Left cardiac atrium (tissue), 4 donors: Measurements from ENCODE around the gene SH3TC1. TPM values are rescaled to one million over a fixed set of nuclear protein-coding genes. Genes with fewer than 3 reads are reported as not detected.
A peak's percentile ranks its signal among the peaks of the same experiment; 100 is the strongest.

Experiments used
- ATAC-seq, 2 donors: fragments of 200-7000 bp; cut with Tn5 transposase; one replicate each; pipeline ENCODE4 v1.9.1; 2020; ENCODE audit warnings: mild to moderate bottlenecking in 2 of 2, moderate library complexity in 2 of 2
- DNase-seq: peaks from one replicate; pipeline ENCODE4 v3.0.0-alpha.2; 2020
- intact Hi-C, 2 donors: fragments of 100-400 bp; cut with DNase I; formaldehyde crosslinking; loops; one replicate each; pipeline versions ENCODE4 v1.14.1 to v1.15.1; 2022 to 2023
- total RNA-seq, 2 donors: library from RNA; stranded (reverse); fragmentation: NEBNext Ultra II Directional; extraction: Animal tissue kit (Norgen Biotek cat#: 25700); gene quantifications; one replicate each; pipeline ENCODE4 v1.2.1, GENCODE V29; 2021
- donor health status: DM: no; HTN: yes; CAD: no.
- donor health status: DM: no; HTN: yes; CAD: no; lungs with severe emphysema.
- donor health status: DM: yes; HTN: yes; CAD: no.
- donor health status: Dilated cardiomyopathy.

Gene SH3TC1
- total RNA-seq, 2 donors from 2014 or later, result 11.7 to 30.9 TPM

GRCh38 chr4:8175686-8176085, 23.4 kb upstream of the SH3TC1 start:
- intact Hi-C loops, result loop anchor here (5.0 to 10.0 kb wide), 2 partner anchors 59 to 227 kb away; no protein-coding TSS in a partner anchor
- ATAC-seq (no peak), DNase-seq (no peak)

- intact Hi-C loops, result loop anchor here (5.0 to 10.0 kb wide), 2 partner anchors 58 to 226 kb away; no protein-coding TSS in a partner anchor
- DNase-seq (peak; percentile 54), ATAC-seq (peak; percentile 81 to 86)
Measured at GRCh38 chr4:8176547-8177399, 22.3 kb upstream of the SH3TC1 start.

DNA sequence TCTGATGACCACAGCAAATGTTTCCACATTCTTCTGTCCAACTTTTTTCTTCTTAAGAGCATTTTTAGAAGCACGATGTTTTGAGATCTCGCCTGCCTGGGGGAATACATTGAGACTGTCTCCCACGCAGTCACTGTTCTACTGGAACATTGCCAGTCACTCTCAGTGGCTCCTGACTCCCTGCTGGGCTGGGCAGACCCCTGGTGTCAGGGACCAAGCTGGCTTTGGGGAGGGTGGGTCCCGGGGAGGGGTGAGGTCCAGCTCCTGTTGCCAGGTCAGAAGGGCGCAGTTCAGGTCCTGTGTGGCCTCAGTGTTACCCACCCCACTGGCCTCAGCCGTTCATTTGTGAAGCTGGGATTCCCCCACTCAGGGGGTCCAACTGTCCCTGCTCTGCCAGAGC, 21.5 kb upstream of the SH3TC1 start:
- ATAC-seq, result no peak
- no peak for DNase-seq
- intact Hi-C loops, result loop anchor here (5.0 to 10.0 kb wide), 2 partner anchors 57 to 225 kb away; no protein-coding TSS in a partner anchor

GRCh38 chr4:8177956-8178355, 21.1 kb upstream of the SH3TC1 start:
- DNase-seq (no peak), ATAC-seq (no peak)
- intact Hi-C loops, result loop anchor here (5.0 to 10.0 kb wide), 2 partner anchors 57 to 224 kb away; no protein-coding TSS in a partner anchor

DNA sequence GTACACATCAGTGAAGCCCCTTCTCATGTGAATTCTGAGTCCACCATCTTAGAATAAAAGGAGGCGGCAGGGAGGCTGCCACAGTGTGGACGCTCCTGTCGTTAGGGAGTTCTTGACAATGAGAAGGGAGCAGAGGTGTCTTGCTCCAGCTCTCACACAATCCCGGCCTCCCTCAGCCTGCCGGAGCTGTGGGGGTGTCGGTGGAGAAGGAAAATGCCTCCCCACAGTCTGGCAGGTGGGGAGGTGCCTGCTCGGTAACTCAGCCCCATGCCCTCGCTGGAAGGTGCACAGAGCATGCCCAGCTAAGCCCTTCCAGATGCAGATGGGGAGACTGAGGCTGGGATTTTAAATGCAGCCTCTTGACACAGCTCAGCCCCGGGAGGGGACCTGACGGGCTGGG, 20.0 kb upstream of the SH3TC1 start:
- no peak for ATAC-seq
- no peak for DNase-seq
- intact Hi-C loops, result loop anchor here (5.0 to 10.0 kb wide), 2 partner anchors 56 to 223 kb away; no protein-coding TSS in a partner anchor

DNA sequence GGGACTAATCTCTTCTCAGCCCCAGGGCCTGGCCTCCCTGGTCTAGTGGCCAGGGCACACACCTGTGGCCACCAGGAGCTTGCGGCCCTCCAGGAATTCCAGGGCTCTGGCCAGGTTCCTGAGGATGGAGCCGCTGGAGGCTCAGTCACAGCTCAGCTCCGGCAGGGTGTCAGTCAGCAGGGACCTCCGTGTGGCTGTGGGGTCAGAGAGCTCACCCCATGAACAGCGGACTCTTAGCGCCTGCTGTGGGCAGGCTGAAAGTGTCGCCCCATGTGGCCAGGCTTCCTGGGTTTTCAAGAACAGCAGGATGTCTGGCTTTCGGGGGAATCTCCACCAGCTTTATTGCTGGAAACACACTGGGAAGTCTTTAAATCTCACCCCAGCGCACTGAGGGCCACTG, 19.3 kb upstream of the SH3TC1 start:
- DNase-seq, result no peak
- intact Hi-C loops, result loop anchor here (5.0 to 10.0 kb wide), 2 partner anchors 55 to 223 kb away; no protein-coding TSS in a partner anchor

GRCh38 chr4:8180310-8181093, 18.6 kb upstream of the SH3TC1 start:
- intact Hi-C loops, result no loop called here
- DNase-seq, result no peak
- ATAC-seq, result no peak

More for the DNA sequence above, 19.3 kb upstream of the SH3TC1 start:
- no peak for ATAC-seq

DNA sequence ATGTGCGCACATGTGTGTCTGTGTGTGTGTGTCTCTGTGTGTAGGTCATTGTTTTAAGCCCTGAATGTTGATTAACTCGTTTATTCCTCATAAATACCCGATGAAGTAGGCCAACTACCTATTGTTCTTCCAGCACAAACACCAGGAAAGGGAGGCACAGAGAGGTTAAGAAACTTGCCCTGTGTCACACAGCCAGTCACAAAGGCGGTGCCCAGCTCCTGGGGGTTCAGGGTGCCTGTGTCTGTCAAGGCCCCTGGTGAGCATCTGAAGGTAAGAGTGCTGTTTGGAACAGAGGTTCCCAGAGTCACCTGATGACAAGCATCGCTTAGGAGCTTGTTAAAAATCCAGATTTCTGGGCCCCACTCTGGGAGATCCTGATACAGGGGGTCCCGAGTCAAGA, 18.0 kb upstream of the SH3TC1 start:
- no peak for ATAC-seq
- intact Hi-C loops, result no loop called here
- no peak for DNase-seq

GRCh38 chr4:8181844-8182243, 17.2 kb upstream of the SH3TC1 start:
- peak; percentile 67 for DNase-seq
- intact Hi-C loops, result no loop called here
- ATAC-seq, result peak; percentile 56 to 63

DNA sequence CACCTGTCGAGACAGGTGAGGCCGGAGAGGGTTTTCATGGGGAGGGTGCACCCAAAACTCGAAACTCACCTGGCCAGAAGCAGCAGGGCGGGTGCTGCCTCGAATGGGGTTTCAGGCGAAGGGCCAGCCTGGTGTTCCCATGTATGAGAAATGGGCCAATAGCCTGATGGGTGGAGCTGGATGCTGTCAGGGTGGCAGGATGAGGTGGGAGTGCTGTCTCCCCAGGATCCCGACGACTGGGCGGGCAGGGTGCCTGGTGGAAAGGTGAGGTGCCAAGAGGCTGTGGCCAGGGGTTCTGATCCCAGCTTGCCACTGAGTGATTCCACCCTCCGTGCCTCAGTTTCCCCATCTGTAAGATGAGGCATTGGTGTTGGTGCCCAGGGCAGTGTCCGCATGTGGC, 16.8 kb upstream of the SH3TC1 start:
- ATAC-seq (peak in 1 of 2 donors; percentile 1), DNase-seq (no peak)
- intact Hi-C loops, result no loop called here

- ATAC-seq (peak; percentile 78 to 91), DNase-seq (peak; percentile 93)
- intact Hi-C loops, result no loop called here
Measured at GRCh38 chr4:8182858-8183725, 16.0 kb upstream of the SH3TC1 start.

DNA sequence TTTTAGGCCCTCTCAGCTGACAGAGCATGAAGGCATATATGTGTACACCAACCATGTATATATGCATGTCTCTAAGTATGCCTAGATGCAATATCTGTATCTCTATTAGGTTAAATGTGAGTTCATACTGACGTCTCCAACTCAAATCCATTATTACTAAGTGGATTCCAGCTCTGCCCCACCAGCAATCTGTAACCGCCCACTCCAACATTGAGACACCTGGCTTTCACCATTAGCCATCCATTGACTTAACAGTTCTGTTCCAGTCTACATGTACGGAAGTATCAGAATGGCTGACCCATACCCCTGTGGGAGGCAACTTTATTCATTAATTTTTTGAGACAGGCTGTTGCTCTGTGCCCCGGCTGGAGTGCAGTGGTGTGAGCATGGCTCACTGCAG, 15.0 kb upstream of the SH3TC1 start:
- intact Hi-C loops, result no loop called here
- DNase-seq (no peak), ATAC-seq (no peak)

GRCh38 chr4:8185295-8185694, 13.8 kb upstream of the SH3TC1 start:
- intact Hi-C loops, result no loop called here
- DNase-seq, result no peak

DNA sequence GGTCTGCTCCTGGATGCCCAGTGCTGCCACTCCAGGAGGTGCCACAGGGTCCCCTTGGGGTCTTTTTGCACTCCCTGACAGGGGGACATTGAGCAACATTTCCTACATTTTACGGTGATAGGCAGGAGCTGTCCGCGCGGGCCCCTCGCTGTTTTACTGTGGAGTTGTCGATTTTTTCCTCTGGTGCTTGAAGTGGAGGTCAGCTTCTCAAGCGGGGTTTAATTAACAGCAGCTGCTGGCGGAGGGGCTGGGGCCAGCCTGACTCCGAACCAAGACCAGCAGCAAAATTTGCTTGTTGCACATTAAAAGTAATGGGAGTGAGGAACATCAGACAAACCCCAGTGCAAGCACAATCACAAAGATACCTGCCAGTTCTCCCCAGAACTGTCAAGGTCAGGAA, 13.2 kb upstream of the SH3TC1 start:
- intact Hi-C loops, result no loop called here
- DNase-seq (no peak), ATAC-seq (no peak)

More at GRCh38 chr4:8185295-8185694, 13.8 kb upstream of the SH3TC1 start:
- ATAC-seq, result no peak

- peak in 1 of 2 donors; percentile 13 for ATAC-seq
- intact Hi-C loops, result no loop called here
Measured at GRCh38 chr4:8188085-8188484, 11.0 kb upstream of the SH3TC1 start.

GRCh38 chr4:8188743-8189550, 10.1 kb upstream of the SH3TC1 start:
- ATAC-seq, result peak; percentile 78 to 89
- DNase-seq, result peak; percentile 86
- intact Hi-C loops, result no loop called here

More at GRCh38 chr4:8188085-8188484, 11.0 kb upstream of the SH3TC1 start:
- no peak for DNase-seq

DNA sequence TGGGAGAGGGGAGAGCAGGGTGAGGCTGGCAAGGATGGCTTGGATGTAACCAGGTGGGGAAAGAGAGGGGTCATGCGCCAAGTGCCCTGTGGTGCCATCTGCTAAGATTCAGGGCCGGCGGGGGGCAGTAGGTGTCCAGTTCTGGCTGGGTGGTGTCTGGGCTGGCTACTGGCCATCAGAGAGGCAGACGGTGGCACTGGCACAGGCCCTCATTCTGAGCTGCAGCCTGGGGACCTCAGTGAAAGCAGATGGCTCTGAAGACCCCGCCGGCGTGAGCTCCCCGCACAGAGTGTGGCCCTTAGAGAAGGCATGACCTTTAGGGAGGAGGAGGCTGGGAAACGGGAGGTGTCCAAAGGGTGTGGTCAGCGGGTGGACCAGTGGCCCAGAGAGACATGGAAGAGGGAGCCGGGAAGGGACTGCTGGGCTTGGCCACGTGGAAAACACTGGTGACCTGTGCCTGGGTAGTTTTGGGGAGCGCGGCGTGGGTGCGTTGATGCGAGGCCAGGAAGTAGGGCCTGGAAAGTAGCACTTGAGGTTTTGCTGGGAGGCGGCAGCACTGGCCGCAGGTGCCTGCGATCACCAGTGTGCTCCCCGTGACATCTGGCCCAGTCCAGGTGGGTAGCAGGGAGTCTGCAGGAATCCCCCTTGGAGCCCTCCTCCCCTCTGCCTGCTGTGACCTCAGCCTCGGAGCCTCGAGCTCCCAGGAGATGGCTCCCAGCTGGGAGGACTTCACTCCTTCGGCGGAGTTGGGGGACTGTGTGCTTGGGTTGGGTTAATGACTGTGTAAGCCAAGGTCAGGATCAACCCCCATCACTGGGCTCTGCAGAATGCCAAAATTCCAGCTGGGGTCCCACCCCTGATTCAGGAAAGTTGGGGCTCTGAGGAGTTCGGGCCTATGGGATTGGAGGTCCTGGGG, 9.3 kb upstream of the SH3TC1 start:
- intact Hi-C loops, result no loop called here
- no peak for DNase-seq
- ATAC-seq, result peak in 1 of 2 donors; percentile 1
